Keratinocyte (primary cell): ENCODE data around the gene HNRNPM. TPM values are rescaled to one million over a fixed set of nuclear protein-coding genes. Genes with fewer than 3 reads are reported as not detected.

Experiments used
- DNase-seq: peaks from one replicate; pipeline ENCODE4 v3.0.0-alpha.2; 2011; ENCODE audit warnings: low read depth, missing footprints, low spot score
- FAIRE-seq: peaks from 2 replicates; lab custom pipeline; 2011; peaks lifted over from hg19 to GRCh38; lab: Jason Lieb, UNC
- H2AFZ ChIP-seq: 2 replicates; pipeline ENCODE4 v1.6.0; 2012; ENCODE audit warnings: low read length, control low read depth, inconsistent platforms; ENCODE audit not compliant: control insufficient read depth
- H3K27ac ChIP-seq: 2 replicates; pipeline ENCODE4 v1.5.1; 2011; ENCODE audit warnings: low read length; ENCODE audit not compliant: control insufficient read depth, insufficient read depth
- H3K27me3 ChIP-seq: 3 replicates; pipeline ENCODE4 v1.6.0; 2011; ENCODE audit warnings: low read length; ENCODE audit not compliant: control insufficient read depth, insufficient read depth; ENCODE audit errors: extremely low read depth
- H3K36me3 ChIP-seq, 2 experiments: 2 replicates in 1 of 2; 3 replicates in 1 of 2; pipeline ENCODE4 v1.5.1; 2011; ENCODE audit warnings: low read length in 2 of 2, mild to moderate bottlenecking in 1 of 2; ENCODE audit not compliant: control insufficient read depth in 2 of 2, insufficient read depth in 2 of 2; ENCODE audit errors: extremely low read depth in 1 of 2
- H3K4me1 ChIP-seq: 3 replicates; pipeline ENCODE4 v1.5.1; 2011; ENCODE audit warnings: low read length; ENCODE audit not compliant: control insufficient read depth, insufficient read depth; ENCODE audit errors: extremely low read depth
- H3K4me2 ChIP-seq: 3 replicates; pipeline ENCODE4 v1.6.0; 2011; ENCODE audit warnings: low read depth, low read length; ENCODE audit not compliant: control insufficient read depth, insufficient read depth; ENCODE audit errors: extremely low read depth
- H3K4me3 ChIP-seq, 3 experiments: fragments of 200-600 bp in 1 of 3; sonication (generic) in 1 of 3; 2 replicates in 2 of 3; 3 replicates in 1 of 3; pipeline ENCODE4 v1.5.1; 2011 to 2016; ENCODE audit warnings: low read length in 3 of 3, mild to moderate bottlenecking in 3 of 3, control low read depth in 2 of 3, inconsistent platforms in 1 of 3, low read depth in 1 of 3, mixed read lengths in 1 of 3, mixed run types in 1 of 3, moderate library complexity in 1 of 3; ENCODE audit not compliant: control insufficient read depth in 2 of 3, insufficient read depth in 2 of 3; ENCODE audit errors: extremely low read depth in 1 of 3
- H3K79me2 ChIP-seq: 2 replicates; pipeline ENCODE4 v1.6.0; 2012; ENCODE audit warnings: low read length; ENCODE audit not compliant: control insufficient read depth, insufficient read depth
- H3K9ac ChIP-seq: 3 replicates; pipeline ENCODE4 v1.6.0; 2011; ENCODE audit warnings: low read length; ENCODE audit not compliant: control insufficient read depth, insufficient read depth; ENCODE audit errors: extremely low read depth
- H3K9me1 ChIP-seq: 3 replicates; pipeline ENCODE4 v1.6.0; 2011; ENCODE audit warnings: low read length; ENCODE audit not compliant: control insufficient read depth, insufficient read depth; ENCODE audit errors: extremely low read depth
- H3K9me3 ChIP-seq: 2 replicates; pipeline ENCODE4 v1.5.1; 2012; ENCODE audit warnings: low read depth, low read length; ENCODE audit not compliant: control insufficient read depth
- H4K20me1 ChIP-seq: 3 replicates; pipeline ENCODE4 v1.6.0; 2011; ENCODE audit warnings: low read length; ENCODE audit not compliant: control insufficient read depth, insufficient read depth; ENCODE audit errors: extremely low read depth
- CTCF ChIP-seq, 3 experiments: IDR thresholded peaks in 1 of 3; conservative IDR thresholded peaks in 1 of 3; optimal IDR thresholded peaks in 1 of 3; 2 replicates in 2 of 3; 3 replicates in 1 of 3; pipeline versions ENCODE3 to v1.5.1; 2011; ENCODE audit warnings: low read length in 3 of 3, mild to moderate bottlenecking in 3 of 3, moderate library complexity in 2 of 3, control low read depth in 1 of 3, inconsistent platforms in 1 of 3; ENCODE audit not compliant: insufficient read depth in 2 of 3; ENCODE audit errors: extremely low read depth in 1 of 3
- EZH2 ChIP-seq: IDR thresholded peaks from one replicate; pipeline ENCODE4 v1.6.1; 2012; ENCODE audit warnings: inconsistent platforms, mild to moderate bottlenecking, low read length, moderate library complexity
- dilution Hi-C: fragments of 300-500 bp; cut with MboI; formaldehyde crosslinking; loops from one replicate; pipeline ENCODE4 v1.7.0; 2020; ENCODE audit warnings: low sequenced_read_pairs; ENCODE audit not compliant: extremely low pct_ligation_motif_present
- polyA plus RNA-seq, 5 experiments: library from polyadenylated mRNA; depleted of rRNA in 3 of 5; stranded (reverse) in 3 of 5; stranded (forward) in 1 of 5; unstranded in 1 of 5; fragments of >200 nt; gene quantifications; 1 replicate in 1 of 5; 2 replicates in 3 of 5; 3 replicates in 1 of 5; pipeline versions ENCODE4 v1.2.1 to v1.2.3, GENCODE V29; 2011 to 2012; ENCODE audit warnings: missing spikeins in 2 of 5, low read depth in 1 of 5, low replicate concordance in 1 of 5

Gene HNRNPM
- polyA plus RNA-seq, 1 donor (not counting 4 experiments of a cell fraction or from before 2014, with no cell fraction given) = 126 TPM

- Histone ChIP-seq H4K20me1 (no peaks in the 10 kb centered on the region), H3K36me3 (no peaks in the 10 kb centered on the region), H3K9me1 (no peaks in the 10 kb centered on the region), H3K9me3 (no peaks in the 10 kb centered on the region), H3K4me2 (peak within 1 kb of the TSS; percentile 93), H3K9ac (peak within 1 kb of the TSS; percentile 66), H3K27ac (no peak within 1 kb of the TSS), H3K4me1 (peaks cover 7% of the 10 kb centered on the region), H3K79me2 (no peaks in the 10 kb centered on the region), H2AFZ (peak within 1 kb of the TSS; percentile 81), H3K27me3 (no peaks in the 10 kb centered on the region), H3K4me3 (peak within 1 kb of the TSS; percentile 59 to 82 (median 67))
- TF ChIP-seq CTCF (optimal IDR thresholded peaks at IDR 0.05 in 1 of 3, IDR thresholded peaks at IDR 0.05 in 1 of 3, conservative IDR thresholded peaks at IDR 0.05 in 1 of 3; ENCODE audit: extremely low read depth in 1 of 3, insufficient read depth in 2 of 3, low read length in 3 of 3) = peak in 2 of 3 experiments; percentile 51 to 56
- no peak for TF ChIP-seq EZH2
- FAIRE-seq (peak; percentile 13), DNase-seq (peak; percentile 82)
- dilution Hi-C loops = no loop called here
Observed at GRCh38 chr19:8412783-8413628, 31.8 kb upstream of the HNRNPM start, which contains the start of gene MARCHF2. Gene MARCHF2, plus strand, starts transcription at chr19:8413305. Its CDS starts 8,536 bp downstream, at chr19:8421841.

GRCh38 chr19:8413629-8413995 is 31.2 kb upstream of the HNRNPM start:
- Histone ChIP-seq H3K4me2 (peak overlapping the region; percentile 93), H3K9me1 (no peaks in the 10 kb centered on the region), H3K4me1 (peaks cover 9% of the 10 kb centered on the region), H3K79me2 (no peaks in the 10 kb centered on the region), H3K9me3 (no peaks in the 10 kb centered on the region), H3K27ac (no peak overlapping the region), H3K4me3 (peak overlapping the region; percentile 59 to 82 (median 67)), H4K20me1 (no peaks in the 10 kb centered on the region), H2AFZ (peak overlapping the region; percentile 81), H3K36me3 (no peaks in the 10 kb centered on the region), H3K27me3 (no peaks in the 10 kb centered on the region), H3K9ac (peak overlapping the region; percentile 66)
- TF ChIP-seq CTCF (optimal IDR thresholded peaks at IDR 0.05 in 1 of 3, IDR thresholded peaks at IDR 0.05 in 1 of 3, conservative IDR thresholded peaks at IDR 0.05 in 1 of 3; ENCODE audit: extremely low read depth in 1 of 3, insufficient read depth in 2 of 3, low read length in 3 of 3) (no peak), EZH2 (no peak)
- DNase-seq (no peak), FAIRE-seq (no peak)
- dilution Hi-C loops = no loop called here
